Measurements from ENCODE around the gene NEDD8. TPM values are rescaled to one million over a fixed set of nuclear protein-coding genes. Genes with fewer than 3 reads are reported as not detected.
A peak's percentile ranks its signal among the peaks of the same experiment; 100 is the strongest.

NEDD8 gene
- total RNA-seq, result 100 to 1,000 TPM in 2 of 4 donors, 10 to 100 TPM in 2; 68.6 to 109 (median 98.3) TPM

GRCh38 chr14:24232121-24232644, at the start of gene NEDD8:
Gene NEDD8 (minus strand): TSS chr14:24232367. CDS start chr14:24232267, 100 bp downstream.
- TF ChIP-seq POLR2A (IDR thresholded peaks at IDR 0.05) (peak; percentile 12 to 47), EP300 (IDR thresholded peaks at IDR 0.05) (peak; percentile 40 to 83)
- TF ChIP-seq, protein P1, sequence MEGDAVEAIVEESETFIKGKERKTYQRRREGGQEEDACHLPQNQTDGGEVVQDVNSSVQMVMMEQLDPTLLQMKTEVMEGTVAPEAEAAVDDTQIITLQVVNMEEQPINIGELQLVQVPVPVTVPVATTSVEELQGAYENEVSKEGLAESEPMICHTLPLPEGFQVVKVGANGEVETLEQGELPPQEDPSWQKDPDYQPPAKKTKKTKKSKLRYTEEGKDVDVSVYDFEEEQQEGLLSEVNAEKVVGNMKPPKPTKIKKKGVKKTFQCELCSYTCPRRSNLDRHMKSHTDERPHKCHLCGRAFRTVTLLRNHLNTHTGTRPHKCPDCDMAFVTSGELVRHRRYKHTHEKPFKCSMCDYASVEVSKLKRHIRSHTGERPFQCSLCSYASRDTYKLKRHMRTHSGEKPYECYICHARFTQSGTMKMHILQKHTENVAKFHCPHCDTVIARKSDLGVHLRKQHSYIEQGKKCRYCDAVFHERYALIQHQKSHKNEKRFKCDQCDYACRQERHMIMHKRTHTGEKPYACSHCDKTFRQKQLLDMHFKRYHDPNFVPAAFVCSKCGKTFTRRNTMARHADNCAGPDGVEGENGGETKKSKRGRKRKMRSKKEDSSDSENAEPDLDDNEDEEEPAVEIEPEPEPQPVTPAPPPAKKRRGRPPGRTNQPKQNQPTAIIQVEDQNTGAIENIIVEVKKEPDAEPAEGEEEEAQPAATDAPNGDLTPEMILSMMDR (IDR thresholded peaks at IDR 0.05), result no peak
- peaks cover 0 to 33% (median 0%) of the 10 kb centered on the region in 3 donors for H3K36me3 ChIP-seq
- WGBS, 2 donors, result 1 to 2% methylated on average over 24 to 29 of the region's 30 CpGs

GRCh38 chr14:24281636-24282035, 49.5 kb upstream of the NEDD8 start:
- DNase-seq (ENCODE audit: low spot score in 2 of 2), result no peak
- H3K36me3 ChIP-seq, result no peaks in the 10 kb centered on the region
- H3K27me3 ChIP-seq, result no peaks in the 10 kb centered on the region
- TF ChIP-seq EP300 (IDR thresholded peaks at IDR 0.05), result no peak
- no peak overlapping the region for H3K27ac ChIP-seq
- 80 to 93% methylated on average over 7 of the region's 7 CpGs for WGBS, 2 donors
- no peak overlapping the region for H3K4me3 ChIP-seq
- H3K4me1 ChIP-seq, result peaks cover 0 to 34% (median 11%) of the 10 kb centered on the region in 4 donors
- no peaks in the 10 kb centered on the region for H3K9me3 ChIP-seq

More at GRCh38 chr14:24232121-24232644, at the start of gene NEDD8:
- H3K27ac ChIP-seq, result peak within 1 kb of the TSS; percentile 80 to 94 (median 89)
- peak within 1 kb of the TSS; percentile 51 to 98 (median 88) for H3K4me3 ChIP-seq
- no peaks in the 10 kb centered on the region for H3K27me3 ChIP-seq
- H3K4me1 ChIP-seq, result peaks cover 0 to 44% (median 23%) of the 10 kb centered on the region in 4 donors
- H3K9me3 ChIP-seq, result no peaks in the 10 kb centered on the region
- peak; percentile 89 to 91 for DNase-seq (ENCODE audit: low spot score in 2 of 2)

DNA sequence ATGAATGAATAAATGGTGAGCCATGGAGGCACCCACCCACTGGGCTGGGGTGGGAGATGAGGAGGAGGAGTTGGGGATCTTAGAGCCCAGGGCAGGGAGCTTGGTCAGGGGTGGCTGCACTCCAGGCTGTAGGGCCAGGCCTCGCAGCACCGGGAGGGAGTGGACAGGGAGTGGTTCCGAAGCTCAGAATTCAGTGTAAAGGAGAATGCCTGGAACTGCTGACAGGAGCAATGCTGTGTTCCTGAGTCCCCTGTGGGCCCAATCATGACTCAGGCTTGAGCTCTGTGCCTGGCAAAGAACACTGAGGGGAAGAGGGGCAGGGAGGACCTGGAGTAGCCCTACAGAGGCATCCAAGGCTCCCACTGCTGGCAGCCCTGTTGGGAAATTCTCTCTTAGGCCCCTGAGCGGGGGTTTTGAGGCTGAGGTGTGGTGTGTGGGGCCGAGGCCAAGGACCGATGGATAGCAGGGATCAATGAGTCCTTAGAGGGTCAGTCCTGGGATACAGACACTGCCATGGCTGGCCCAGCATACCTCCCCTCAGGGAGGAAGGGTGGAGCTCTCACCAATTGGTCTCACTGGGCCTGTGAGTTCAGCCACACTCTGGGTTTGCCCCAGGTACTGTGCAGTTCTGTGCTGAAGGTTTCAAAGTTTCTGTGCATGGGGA, 48.8 kb upstream of the NEDD8 start:
- WGBS, 2 donors, result 77 to 79% methylated on average over 6 of the region's 6 CpGs
- no peak for DNase-seq (ENCODE audit: low spot score in 2 of 2)
- Histone ChIP-seq H3K4me1 (peaks cover 0 to 34% (median 11%) of the 10 kb centered on the region in 4 donors), H3K27ac (peak overlapping the region in 2 of 4 donors; percentile 50 to 63), H3K36me3 (no peaks in the 10 kb centered on the region), H3K9me3 (no peaks in the 10 kb centered on the region), H3K27me3 (no peaks in the 10 kb centered on the region), H3K4me3 (no peak overlapping the region)
- TF ChIP-seq EP300 (IDR thresholded peaks at IDR 0.05), result no peak
- no peak for TF ChIP-seq POLR2A (IDR thresholded peaks at IDR 0.05)
- TF ChIP-seq, protein P1 (IDR thresholded peaks at IDR 0.05), result no peak

DNA sequence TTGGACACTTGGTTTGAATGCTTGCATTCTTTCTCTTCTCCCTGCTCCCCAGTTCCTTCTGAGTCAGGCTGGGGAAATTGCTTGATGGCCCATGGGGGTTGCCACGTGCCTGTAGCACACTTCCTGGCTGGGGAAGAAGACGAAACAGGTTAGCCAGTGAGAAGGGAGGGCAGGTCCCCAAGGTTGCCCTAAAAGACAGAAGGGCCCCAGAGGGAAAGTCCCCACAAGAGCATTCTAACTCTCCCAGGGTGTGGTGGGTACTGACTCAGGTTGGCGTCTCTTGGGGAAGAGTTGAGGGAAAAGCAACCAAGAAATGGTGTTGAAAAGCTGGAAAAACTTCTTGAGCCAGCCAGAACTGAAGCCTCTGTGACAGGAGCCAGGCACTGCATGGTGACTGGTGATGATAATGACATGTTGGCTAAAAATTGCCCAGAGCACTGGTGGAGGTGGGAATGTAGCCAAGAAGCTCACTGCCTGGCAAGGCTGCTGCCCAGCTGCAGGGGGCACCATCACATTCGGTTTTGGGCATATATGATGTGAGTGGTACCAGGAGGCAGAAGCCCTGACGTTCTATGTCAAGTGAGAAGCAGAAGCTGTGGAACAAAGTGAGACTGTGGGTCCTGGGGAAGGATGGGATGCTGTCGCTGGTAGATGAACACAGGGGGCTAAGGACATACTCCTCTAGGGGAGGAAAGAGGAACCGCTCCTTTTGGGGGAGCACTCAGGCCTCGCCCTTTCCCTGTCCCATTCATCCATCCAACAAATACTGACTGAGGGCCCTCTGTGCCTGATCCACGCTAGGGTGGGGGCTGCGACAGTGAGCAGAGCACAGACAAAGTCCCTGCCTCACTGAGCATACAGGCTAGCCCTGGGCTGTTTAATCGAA, 47.4 kb upstream of the NEDD8 start:
- Histone ChIP-seq H3K27me3 (no peaks in the 10 kb centered on the region), H3K4me3 (no peak overlapping the region), H3K9me3 (no peaks in the 10 kb centered on the region), H3K4me1 (peaks cover 0 to 39% (median 11%) of the 10 kb centered on the region in 4 donors), H3K27ac (peak overlapping the region in 2 of 4 donors; percentile 12 to 63), H3K36me3 (no peaks in the 10 kb centered on the region)
- 67 to 72% methylated on average over 10 to 11 of the region's 11 CpGs for WGBS, 2 donors
- TF ChIP-seq EP300 (IDR thresholded peaks at IDR 0.05), result no peak
- TF ChIP-seq, protein P1 (IDR thresholded peaks at IDR 0.05), result peak in 1 of 5 experiments; percentile 18
- no peak for DNase-seq (ENCODE audit: low spot score in 2 of 2)

DNA sequence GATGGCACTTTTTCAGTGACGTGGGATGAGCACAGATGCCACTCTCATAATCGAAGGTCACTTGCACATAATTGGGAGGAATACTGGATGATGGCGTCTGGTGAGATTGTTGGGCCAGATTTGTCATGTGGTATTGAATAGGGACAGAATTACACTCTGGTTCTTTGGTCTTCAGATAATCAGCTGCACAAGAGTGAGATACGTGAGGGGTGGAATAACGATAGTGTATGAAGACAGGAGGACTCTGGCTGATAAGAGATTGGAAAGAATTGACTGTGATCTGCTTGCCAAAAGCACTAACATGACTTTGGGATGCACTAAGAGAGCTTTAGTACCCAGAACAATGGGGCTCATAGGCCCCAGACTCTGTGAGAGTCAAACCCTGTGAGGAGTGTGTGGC, 46.3 kb upstream of the NEDD8 start:
- Histone ChIP-seq H3K36me3 (no peaks in the 10 kb centered on the region), H3K4me1 (peaks cover 0 to 34% (median 14%) of the 10 kb centered on the region in 4 donors), H3K4me3 (no peak overlapping the region), H3K27me3 (no peaks in the 10 kb centered on the region), H3K9me3 (no peaks in the 10 kb centered on the region), H3K27ac (no peak overlapping the region)
- 93 to 94% methylated on average over 5 of the region's 5 CpGs for WGBS, 2 donors
- TF ChIP-seq, protein P1 (IDR thresholded peaks at IDR 0.05), result no peak
- TF ChIP-seq EP300 (IDR thresholded peaks at IDR 0.05) (no peak), POLR2A (IDR thresholded peaks at IDR 0.05) (no peak)
- DNase-seq (ENCODE audit: low spot score in 2 of 2), result no peak
